Heart right ventricle (tissue), 16 donors: Measurements from ENCODE around the gene DRAP1. TPM values are rescaled to one million over a fixed set of nuclear protein-coding genes. Genes with fewer than 3 reads are reported as not detected.

Experiments used
- ATAC-seq, 8 donors: fragments of 200-7000 bp; cut with Tn5 transposase; one replicate each; pipeline ENCODE4 v1.9.1; 2020; ENCODE audit warnings: mild to moderate bottlenecking in 8 of 8, moderate library complexity in 8 of 8, moderate number of reproducible peaks in 1 of 8
- DNase-seq, 2 donors: peaks; one replicate each; pipeline ENCODE4 v3.0.0-alpha.2; 2020
- H3K27ac ChIP-seq, 10 donors: fragments of 200-600 bp; sonication (generic) in 2 of 10; one replicate each; pipeline versions ENCODE4 v1.5.0 to v1.8.0; 2020 to 2022; ENCODE audit warnings: mild to moderate bottlenecking in 3 of 10
- H3K27me3 ChIP-seq, 7 donors: fragments of 200-600 bp; one replicate each; pipeline ENCODE4 v1.8.0; 2021 to 2022; ENCODE audit warnings: mild to moderate bottlenecking in 2 of 7
- H3K36me3 ChIP-seq, 9 donors: fragments of 200-600 bp; sonication (generic) in 1 of 9; one replicate each; pipeline versions ENCODE4 v1.5.0 to v1.8.0; 2020 to 2022; ENCODE audit warnings: mild to moderate bottlenecking in 2 of 9
- H3K4me1 ChIP-seq, 9 donors: fragments of 200-600 bp; sonication (generic) in 1 of 9; one replicate each; pipeline versions ENCODE4 v1.5.0 to v1.8.0; 2020 to 2022; ENCODE audit warnings: mild to moderate bottlenecking in 4 of 9
- H3K4me3 ChIP-seq, 10 donors: fragments of 200-600 bp; sonication (generic) in 2 of 10; one replicate each; pipeline versions ENCODE4 v1.5.0 to v1.8.0; 2020 to 2022; ENCODE audit warnings: mild to moderate bottlenecking in 7 of 10, moderate library complexity in 2 of 10
- H3K9me3 ChIP-seq, 11 donors: fragments of 200-600 bp in 10 of 11; sonication (generic) in 2 of 11; one replicate each; pipeline versions ENCODE4 v1.5.0 to v1.8.0; 2013 to 2022; ENCODE audit warnings: mild to moderate bottlenecking in 2 of 11, control low read depth in 1 of 11, moderate library complexity in 1 of 11
- CTCF ChIP-seq, 9 donors: fragments of 200-600 bp; sonication (generic) in 2 of 9; IDR thresholded peaks; one replicate each; pipeline versions ENCODE4 v1.5.0 to v1.8.0; 2021 to 2022; ENCODE audit warnings: antibody characterized with exemption in 9 of 9, mild to moderate bottlenecking in 5 of 9, moderate library complexity in 1 of 9
- WGBS, 2 donors: extraction: QIAGEN DNeasy Blood & Tissue Kit; methylation state at CpG; one replicate each; pipeline ENCODE4 v1.1.7; 2013; ENCODE audit warnings: inconsistent platforms in 1 of 2; 5-methylcytosine and 5-hydroxymethylcytosine counted together
- intact Hi-C, 10 donors: fragments of 100-400 bp; cut with DNase I; formaldehyde crosslinking; loops; one replicate each; pipeline versions ENCODE4 v1.11.1 to v1.14.2; 2022
- polyA plus RNA-seq, 2 donors: library from polyadenylated mRNA; stranded (reverse); fragments of 200-250 nt; gene quantifications; one replicate each; pipeline ENCODE4 v1.2.3, GENCODE V29; 2013
- total RNA-seq, 10 donors: library from RNA; stranded (reverse); fragmentation: NEBNext Ultra II Directional in 3 of 10; extraction: Animal tissue kit (Norgen Biotek cat#: 25700) in 3 of 10; gene quantifications; one replicate each; pipeline versions ENCODE4 v1.2.1 to v1.2.4, GENCODE V29; 2021 to 2023
- donor health status: Arrhythmogenic right ventricular cardiomyopathy.
- donor health status: ischemic (EF 13 %, LVEDD 7.1; RV severe dilation, severe dysfunction).
- donor health status: healthy with polysubstance abuse.
- donor health status: DM: no; HTN: yes; CAD: no.
- donor health status: DM: no; HTN: no; CAD: no.
- donor health status: ischemic (EF 25% LVEDD 6.9; RV normal size, moderate dysfunction).
- donor health status: ischemic (EF 25% LVEDD 5.7; RV mildly dilated, moderate dysfunction).
- donor health status: healthy.
- donor health status: DM: yes; HTN: yes; CAD: no.
- donor health status: Ischemic cardiomyopathy.
- donor health status: ischemic (EF 35%, LVEDD 5.7; RV mildly dilated, moderate dysfunction).
- donor health status: nonischemic (EF 11% LVEDD 7.7; RV severe dilation, severe dysfunction).
- donor health status: DM: yes; HTN: yes; CAD: no.
- donor health status: PGD.
- donor health status: ischemic (EF 29% LVEDD 5.4; RV normal size, mild dysfunction).
- donor health status: nonischemic (EF 23%, LVEDD 6.1; RV moderate dilation, normal function).

Gene DRAP1
- total and polyA plus RNA-seq, 12 donors, result 69.4 to 210 (median 98.8) TPM

DNA sequence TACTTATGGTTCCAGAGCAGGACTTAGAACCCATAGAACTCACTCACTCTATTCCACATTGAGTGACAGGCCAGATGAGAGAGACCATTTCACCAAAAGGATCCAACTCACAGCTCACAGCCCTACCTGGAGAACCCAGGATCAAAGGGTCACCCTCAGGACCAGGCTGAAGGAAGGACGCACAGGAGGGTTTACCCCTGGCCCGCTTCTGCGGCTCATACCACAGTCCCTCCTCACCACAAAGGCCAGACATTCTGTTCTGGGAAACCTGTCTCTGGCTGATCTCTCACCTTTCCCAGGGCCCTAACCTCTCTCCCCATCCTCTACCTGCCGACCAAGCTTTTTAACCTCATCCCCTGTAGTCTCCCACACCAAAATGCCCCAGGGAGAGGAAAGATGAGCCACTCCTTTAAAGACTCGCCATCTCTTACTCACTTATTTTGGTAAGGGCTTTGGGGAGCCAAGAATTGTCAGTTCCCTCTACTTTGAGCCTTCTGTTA lies 23.7 kb upstream of the DRAP1 start:
- TF ChIP-seq CTCF (IDR thresholded peaks at IDR 0.05), result no peak
- peaks cover 0 to 6% (median 0%) of the 10 kb centered on the region in 9 donors for H3K36me3 ChIP-seq
- no peak overlapping the region for H3K4me3 ChIP-seq
- peaks cover 16 to 61% (median 54%) of the 10 kb centered on the region in 9 donors for H3K4me1 ChIP-seq
- DNase-seq, result no peak
- no peak overlapping the region for H3K27ac ChIP-seq
- no peak for ATAC-seq
- 94 to 96% methylated on average over 5 of the region's 5 CpGs for WGBS, 2 donors
- intact Hi-C loops, result no loop called here
- H3K9me3 ChIP-seq, result no peaks in the 10 kb centered on the region
- H3K27me3 ChIP-seq, result peaks cover 0 to 9% (median 4%) of the 10 kb centered on the region in 7 donors

- ATAC-seq, result no peak
- H3K4me1 ChIP-seq, result peaks cover 16 to 61% (median 52%) of the 10 kb centered on the region in 9 donors
- no peak overlapping the region for H3K4me3 ChIP-seq
- 92 to 93% methylated on average over 14 of the region's 14 CpGs for WGBS, 2 donors
- intact Hi-C loops, result no loop called here
- H3K9me3 ChIP-seq, result no peaks in the 10 kb centered on the region
- peaks cover 0 to 9% (median 4%) of the 10 kb centered on the region in 7 donors for H3K27me3 ChIP-seq
- TF ChIP-seq CTCF (IDR thresholded peaks at IDR 0.05), result no peak
- peaks cover 0 to 6% (median 0%) of the 10 kb centered on the region in 9 donors for H3K36me3 ChIP-seq
- H3K27ac ChIP-seq, result no peak overlapping the region
- no peak for DNase-seq
These were observed 22.9 kb upstream of the DRAP1 start for GRCh38 chr11:65896034-65896999.

DNA sequence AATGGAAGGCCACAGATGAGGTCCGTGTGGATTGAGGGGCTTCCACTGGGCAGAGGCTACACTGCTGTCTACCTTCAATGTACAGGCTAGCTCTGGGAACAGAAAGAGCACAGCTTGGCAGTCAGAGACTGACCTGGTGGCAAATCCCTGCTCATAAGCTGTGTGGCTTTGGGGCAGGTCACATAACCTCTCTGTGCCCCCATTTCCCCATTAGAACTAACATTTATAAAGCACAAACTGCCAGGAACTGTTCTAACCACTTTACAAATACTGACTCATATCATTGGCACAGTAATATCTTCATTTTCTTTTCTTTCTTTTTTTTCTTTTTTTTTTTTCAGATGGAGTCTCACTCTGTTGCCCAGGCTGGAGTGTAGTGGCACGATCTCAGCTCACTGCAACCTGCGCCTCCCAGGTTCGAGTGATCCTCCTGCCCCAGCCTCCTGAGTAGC lies 22.2 kb upstream of the DRAP1 start:
- WGBS, 2 donors, result 92 to 94% methylated on average over 4 of the region's 4 CpGs

More for the DNA sequence above, 22.2 kb upstream of the DRAP1 start:
- Histone ChIP-seq H3K4me1 (peaks cover 15 to 55% (median 44%) of the 10 kb centered on the region in 9 donors), H3K27me3 (peaks cover 0 to 9% (median 4%) of the 10 kb centered on the region in 7 donors), H3K36me3 (peaks cover 0 to 6% (median 0%) of the 10 kb centered on the region in 9 donors), H3K4me3 (no peak overlapping the region), H3K27ac (no peak overlapping the region), H3K9me3 (no peaks in the 10 kb centered on the region)
- DNase-seq (no peak), ATAC-seq (no peak)
- no peak for TF ChIP-seq CTCF (IDR thresholded peaks at IDR 0.05)
- intact Hi-C loops, result no loop called here
